Measurements from ENCODE around the gene EIF2S1.

GRCh38 chr14:67357969-67358354 lies 2.2 kb upstream of the EIF2S1 start:
- TF ChIP-seq, protein P1, sequence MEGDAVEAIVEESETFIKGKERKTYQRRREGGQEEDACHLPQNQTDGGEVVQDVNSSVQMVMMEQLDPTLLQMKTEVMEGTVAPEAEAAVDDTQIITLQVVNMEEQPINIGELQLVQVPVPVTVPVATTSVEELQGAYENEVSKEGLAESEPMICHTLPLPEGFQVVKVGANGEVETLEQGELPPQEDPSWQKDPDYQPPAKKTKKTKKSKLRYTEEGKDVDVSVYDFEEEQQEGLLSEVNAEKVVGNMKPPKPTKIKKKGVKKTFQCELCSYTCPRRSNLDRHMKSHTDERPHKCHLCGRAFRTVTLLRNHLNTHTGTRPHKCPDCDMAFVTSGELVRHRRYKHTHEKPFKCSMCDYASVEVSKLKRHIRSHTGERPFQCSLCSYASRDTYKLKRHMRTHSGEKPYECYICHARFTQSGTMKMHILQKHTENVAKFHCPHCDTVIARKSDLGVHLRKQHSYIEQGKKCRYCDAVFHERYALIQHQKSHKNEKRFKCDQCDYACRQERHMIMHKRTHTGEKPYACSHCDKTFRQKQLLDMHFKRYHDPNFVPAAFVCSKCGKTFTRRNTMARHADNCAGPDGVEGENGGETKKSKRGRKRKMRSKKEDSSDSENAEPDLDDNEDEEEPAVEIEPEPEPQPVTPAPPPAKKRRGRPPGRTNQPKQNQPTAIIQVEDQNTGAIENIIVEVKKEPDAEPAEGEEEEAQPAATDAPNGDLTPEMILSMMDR (IDR thresholded peaks at IDR 0.05), result no peak
- TF ChIP-seq POLR2A (IDR thresholded peaks at IDR 0.05), result no peak
